Endothelial cell of umbilical vein (primary cell): Measurements from ENCODE around the gene RAP1GAP2. TPM values are rescaled to one million over a fixed set of nuclear protein-coding genes. Genes with fewer than 3 reads are reported as not detected.

ENCODE experiments used
- BruUV-seq: library from RNA; stranded (reverse); fragments of 400-500 nt; replicated peaks from 2 replicates; lab custom pipeline; 2021; lab: Mats Ljungman, UMichigan
- CTCF ChIA-PET: fragments of 300-600, 350-600 bp; sonication (Branson Sonifier 250); formaldehyde crosslinking; loops from one replicate; lab custom pipeline; 2021; ENCODE audit warnings: antibody characterized with exemption, inconsistent platforms; lab: Charles Lee
- POLR2A ChIA-PET: fragments of 300-600, 350-600 bp; sonication (Branson Sonifier 250); formaldehyde crosslinking; loops from one replicate; lab custom pipeline; 2021; ENCODE audit warnings: antibody characterized with exemption, inconsistent platforms; lab: Charles Lee
- DNase-seq: peaks from one replicate; pipeline ENCODE4 v3.0.0-alpha.2; 2011; ENCODE audit warnings: low read depth, low spot score
- FAIRE-seq: peaks from 2 replicates; lab custom pipeline; 2011; peaks lifted over from hg19 to GRCh38; lab: Jason Lieb, UNC
- H2AFZ ChIP-seq: 2 replicates; pipeline ENCODE4 v1.6.0; 2012; ENCODE audit warnings: low read depth, low read length, control low read depth, inconsistent platforms
- H3K27ac ChIP-seq: 2 replicates; pipeline ENCODE4 v1.5.1; 2011; ENCODE audit warnings: low read depth, mild to moderate bottlenecking, control low read depth, low read length, moderate library complexity; ENCODE audit not compliant: insufficient read depth
- H3K27me3 ChIP-seq, 2 experiments: 2 replicates each; pipeline versions ENCODE4 v1.6.0 to v1.6.1; 2011; ENCODE audit warnings: low read length in 2 of 2, mixed read lengths in 1 of 2; ENCODE audit not compliant: control insufficient read depth in 2 of 2, insufficient read depth in 2 of 2
- H3K36me3 ChIP-seq, 2 experiments: 2 replicates in 1 of 2; 3 replicates in 1 of 2; pipeline ENCODE4 v1.5.1; 2011; ENCODE audit warnings: low read length in 2 of 2, mild to moderate bottlenecking in 1 of 2, moderate library complexity in 1 of 2; ENCODE audit not compliant: control insufficient read depth in 2 of 2, insufficient read depth in 2 of 2; ENCODE audit errors: extremely low read depth in 1 of 2
- H3K4me1 ChIP-seq: 3 replicates; pipeline ENCODE4 v1.5.1; 2011; ENCODE audit warnings: mild to moderate bottlenecking, low read length; ENCODE audit not compliant: control insufficient read depth, insufficient read depth; ENCODE audit errors: extremely low read depth
- H3K4me2 ChIP-seq: 2 replicates; pipeline ENCODE4 v1.6.1; 2011; ENCODE audit warnings: low read length, control low read depth, mixed read lengths; ENCODE audit not compliant: insufficient read depth
- H3K4me3 ChIP-seq, 3 experiments: fragments of 200-600 bp in 1 of 3; sonication (generic), shearing (Covaris generic) in 1 of 3; replicated peaks in 1 of 3; 2 replicates each; pipeline ENCODE4 v1.5.1; 2011 to 2016; ENCODE audit warnings: control low read depth in 3 of 3, low read length in 3 of 3, mild to moderate bottlenecking in 2 of 3, inconsistent platforms in 1 of 3, low read depth in 1 of 3, moderate library complexity in 1 of 3; ENCODE audit not compliant: insufficient read depth in 1 of 3
- H3K79me2 ChIP-seq: 2 replicates; pipeline ENCODE4 v1.6.0; 2012; ENCODE audit warnings: low read length, inconsistent platforms; ENCODE audit not compliant: control insufficient read depth, insufficient read depth
- H3K9ac ChIP-seq: replicated peaks from 2 replicates; pipeline ENCODE3; 2011; ENCODE audit warnings: low read length, control low read depth; ENCODE audit not compliant: insufficient read depth; ENCODE audit errors: extremely low read depth
- H3K9me1 ChIP-seq: replicated peaks from 3 replicates; pipeline ENCODE4 v1.6.0; 2011; ENCODE audit warnings: mild to moderate bottlenecking, low read length; ENCODE audit not compliant: control insufficient read depth, insufficient read depth; ENCODE audit errors: extremely low read depth
- H3K9me3 ChIP-seq: replicated peaks from 2 replicates; pipeline ENCODE4 v1.5.1; 2012; ENCODE audit warnings: low read length, inconsistent platforms; ENCODE audit not compliant: control insufficient read depth, insufficient read depth
- H4K20me1 ChIP-seq: replicated peaks from 2 replicates; pipeline ENCODE3; 2011; ENCODE audit warnings: mild to moderate bottlenecking, low read length; ENCODE audit not compliant: control insufficient read depth, insufficient read depth; ENCODE audit errors: extremely low read depth
- CTCF ChIP-seq, 2 donors: IDR thresholded peaks; 1 replicate in 1 of 2; 2 replicates in 1 of 2; pipeline ENCODE4 v1.5.1; 2011; ENCODE audit warnings: low read length in 2 of 2, mild to moderate bottlenecking in 2 of 2, moderate library complexity in 2 of 2, control low read depth in 1 of 2, inconsistent platforms in 1 of 2, low read depth in 1 of 2; ENCODE audit not compliant: insufficient read depth in 1 of 2; ENCODE audit errors: extremely low read depth in 1 of 2
- EZH2 ChIP-seq: IDR thresholded peaks from 2 replicates; pipeline ENCODE4 v1.6.1; 2012; ENCODE audit warnings: borderline replicate concordance, low read depth, mild to moderate bottlenecking, moderate library complexity, low read length, inconsistent platforms; ENCODE audit not compliant: severe bottlenecking
- FOS ChIP-seq: IDR thresholded peaks from 2 replicates; pipeline ENCODE4 v1.6.1; 2011; ENCODE audit warnings: mild to moderate bottlenecking, low read length, moderate library complexity, borderline replicate concordance; ENCODE audit not compliant: insufficient read depth
- GATA2 ChIP-seq: IDR thresholded peaks from 2 replicates; pipeline ENCODE4 v1.7.0; 2011; ENCODE audit warnings: low read depth, mild to moderate bottlenecking, moderate library complexity, mixed read lengths, low read length; ENCODE audit not compliant: insufficient read length, insufficient read depth
- JUN ChIP-seq: IDR thresholded peaks from 2 replicates; pipeline ENCODE4 v1.6.1; 2011; ENCODE audit warnings: borderline replicate concordance, low read depth; ENCODE audit not compliant: insufficient read length, insufficient read depth
- MAX ChIP-seq: IDR thresholded peaks from 2 replicates; pipeline ENCODE4 v1.6.1; 2011; ENCODE audit not compliant: insufficient read depth, insufficient read length
- MYC ChIP-seq: IDR thresholded peaks from one replicate; pipeline ENCODE4 v1.6.1; 2011; ENCODE audit warnings: mild to moderate bottlenecking, low read depth, low read length
- POLR2A ChIP-seq: IDR thresholded peaks from 2 replicates; pipeline ENCODE4 v1.6.1; 2012; ENCODE audit warnings: low read depth, mild to moderate bottlenecking, control low read depth, low read length
- POLR2AphosphoS5 ChIP-seq: IDR thresholded peaks from 2 replicates; pipeline ENCODE4 v1.6.1; 2012; ENCODE audit warnings: low read depth, mild to moderate bottlenecking, control low read depth, low read length, moderate library complexity; ENCODE audit not compliant: insufficient read depth
- dilution Hi-C: fragments of 300-500 bp; cut with MboI; formaldehyde crosslinking; loops from one replicate; pipeline ENCODE4 v1.15.0; 2019; ENCODE audit warnings: low sequenced_read_pairs; ENCODE audit not compliant: extremely low pct_ligation_motif_present
- intact Hi-C: fragments of 100-400 bp; cut with micrococcal nuclease; formaldehyde crosslinking; loops from one replicate; pipeline ENCODE4 v1.10.0; 2022
- polyA plus RNA-seq, 4 experiments: library from polyadenylated mRNA; depleted of rRNA in 3 of 4; stranded (reverse) in 3 of 4; unstranded in 1 of 4; fragments of >200 nt; gene quantifications; 2 replicates each; pipeline versions ENCODE4 v1.2.1 to v1.2.3, GENCODE V29; 2011 to 2012; ENCODE audit warnings: missing spikeins in 1 of 4
- total RNA-seq: library from RNA; stranded (reverse); gene quantifications from 2 replicates; pipeline ENCODE4 v1.2.3, GENCODE V29; 2021

Gene RAP1GAP2
- total and polyA plus RNA-seq, 2 donors (not counting 3 experiments of a cell fraction or from before 2014, with no cell fraction given), result 1.4 to 3.6 TPM

- Histone ChIP-seq H2AFZ (no peak overlapping the region), H3K36me3 (no peaks in the 10 kb centered on the region), H4K20me1 (no peaks in the 10 kb centered on the region), H3K4me3 (no peak overlapping the region), H3K4me2 (no peak overlapping the region), H3K4me1 (no peaks in the 10 kb centered on the region), H3K79me2 (no peaks in the 10 kb centered on the region), H3K27me3 (peaks cover 17 to 19% of the 10 kb centered on the region in 2 experiments), H3K9me3 (no peaks in the 10 kb centered on the region), H3K9ac (no peak overlapping the region), H3K9me1 (no peaks in the 10 kb centered on the region), H3K27ac (no peak overlapping the region)
- no TSS peak for BruUV-seq
- dilution Hi-C loops, result no loop called here
- intact Hi-C loops, result no loop called here
- no peak for TF ChIP-seq POLR2A
- ChIA-PET CTCF (no interaction called here), POLR2A (no interaction called here)
- DNase-seq (no peak), FAIRE-seq (no peak)
Observed at GRCh38 chr17:2779545-2779944, 16.7 kb upstream of the RAP1GAP2 start.

GRCh38 chr17:2780256-2780655, 16.0 kb upstream of the RAP1GAP2 start:
- CTCF ChIA-PET, result no interaction called here
- no peak overlapping the region for H3K9ac ChIP-seq
- no peak overlapping the region for H3K4me2 ChIP-seq
- H3K4me1 ChIP-seq, result no peaks in the 10 kb centered on the region
- FAIRE-seq (no peak), DNase-seq (no peak)
- H3K4me3 ChIP-seq, result no peak overlapping the region
- no peaks in the 10 kb centered on the region for H3K9me3 ChIP-seq
- POLR2A ChIA-PET, result no interaction called here
- BruUV-seq, result no TSS peak
- TF ChIP-seq EZH2 (no peak), CTCF (IDR thresholded peaks at IDR 0.05; ENCODE audit: extremely low read depth in 1 of 2, insufficient read depth in 1 of 2, low read depth in 1 of 2, low read length in 2 of 2) (no peak), JUN (no peak), MYC (no peak), MAX (no peak), POLR2AphosphoS5 (no peak), GATA2 (no peak), POLR2A (no peak), FOS (no peak)
- no peak overlapping the region for H2AFZ ChIP-seq
- H3K27ac ChIP-seq, result no peak overlapping the region
- no peaks in the 10 kb centered on the region for H3K79me2 ChIP-seq
- intact Hi-C loops, result no loop called here
- no peaks in the 10 kb centered on the region for H4K20me1 ChIP-seq
- H3K36me3 ChIP-seq, result no peaks in the 10 kb centered on the region
- dilution Hi-C loops, result no loop called here
- H3K9me1 ChIP-seq, result no peaks in the 10 kb centered on the region
- peaks cover 17 to 19% of the 10 kb centered on the region in 2 experiments for H3K27me3 ChIP-seq
